Vagina (tissue), 2 donors: ENCODE results near the gene TPST2. TPM values are rescaled to one million over a fixed set of nuclear protein-coding genes. Genes with fewer than 3 reads are reported as not detected.

Experiments
- DNase-seq, 2 donors: peaks; one replicate each; pipeline ENCODE4 v3.0.0-alpha.2; 2017; ENCODE audit errors: extremely low spot score in 2 of 2
- H3K27ac ChIP-seq: fragments of 200-600 bp; sonication (generic); one replicate; pipeline ENCODE4 v1.5.1; 2019
- H3K27me3 ChIP-seq: fragments of 200-600 bp; sonication (generic); one replicate; pipeline ENCODE4 v1.5.1; 2019
- H3K36me3 ChIP-seq, 2 donors: fragments of 200-600 bp; sonication (generic); one replicate each; pipeline ENCODE4 v1.5.1; 2017 to 2019
- H3K4me1 ChIP-seq: fragments of 200-600 bp; sonication (generic); one replicate; pipeline ENCODE4 v1.5.1; 2019
- H3K4me3 ChIP-seq, 2 donors: fragments of 200-600 bp; sonication (generic); 1 replicate in 1 of 2; 2 replicates in 1 of 2; pipeline ENCODE4 v1.5.1; 2016 to 2019
- H3K9me3 ChIP-seq: fragments of 200-600 bp; sonication (generic); one replicate; pipeline ENCODE4 v1.5.1; 2019
- CTCF ChIP-seq, 3 experiments: fragments of 450-650 bp in 2 of 3; fragments of 200-600 bp in 1 of 3; sonication (generic) in 1 of 3; IDR thresholded peaks; one replicate each; pipeline ENCODE4 v1.5.1; 2017 to 2019; ENCODE audit warnings: antibody characterized with exemption in 3 of 3, mild to moderate bottlenecking in 2 of 3, moderate library complexity in 2 of 3
- POLR2A ChIP-seq, 2 donors: fragments of 450-650 bp; IDR thresholded peaks; one replicate each; pipeline ENCODE4 v1.6.1; 2017; ENCODE audit warnings: antibody characterized with exemption in 2 of 2, mild to moderate bottlenecking in 2 of 2, moderate library complexity in 2 of 2
- POLR2AphosphoS5 ChIP-seq, 2 donors: sonication (generic); formaldehyde crosslinking; IDR thresholded peaks; one replicate each; pipeline ENCODE4 v1.9.0; 2017; ENCODE audit warnings: antibody characterized with exemption in 2 of 2, mild to moderate bottlenecking in 2 of 2, low read depth in 1 of 2; ENCODE audit not compliant: insufficient read depth in 1 of 2
- intact Hi-C: fragments of 100-400 bp; cut with DNase I; formaldehyde crosslinking; loops from one replicate; pipeline ENCODE4 v1.15.1; 2023
- total RNA-seq: library from RNA; depleted of rRNA; stranded (reverse); fragments of >200 nt; gene quantifications from one replicate; pipeline ENCODE4 v1.2.3, GENCODE V29; 2016

TPST2 gene
- total RNA-seq, 1 donor from 2014 or later, result 96.3 TPM

GRCh38 chr22:26570864-26571525, 18.9 kb downstream of the TPST2 start:
- H3K9me3 ChIP-seq, result no peaks in the 10 kb centered on the region
- H3K4me3 ChIP-seq, result no peak overlapping the region
- no peak for DNase-seq
- H3K36me3 ChIP-seq, result no peaks in the 10 kb centered on the region
- peaks cover 10% of the 10 kb centered on the region for H3K4me1 ChIP-seq
- TF ChIP-seq POLR2AphosphoS5 (IDR thresholded peaks at IDR 0.05; ENCODE audit: insufficient read depth in 1 of 2, low read depth in 1 of 2) (no peak), CTCF (IDR thresholded peaks at IDR 0.05) (no peak), POLR2A (IDR thresholded peaks at IDR 0.05) (no peak)
- no peaks in the 10 kb centered on the region for H3K27me3 ChIP-seq
- H3K27ac ChIP-seq, result no peak overlapping the region
- intact Hi-C loops, result no loop called here

GRCh38 chr22:26570115-26570514, 19.8 kb downstream of the TPST2 start:
- Histone ChIP-seq H3K9me3 (no peaks in the 10 kb centered on the region), H3K4me3 (no peak overlapping the region), H3K36me3 (no peaks in the 10 kb centered on the region), H3K27ac (no peak overlapping the region), H3K27me3 (no peaks in the 10 kb centered on the region), H3K4me1 (peaks cover 12% of the 10 kb centered on the region)
- TF ChIP-seq POLR2A (IDR thresholded peaks at IDR 0.05) (no peak), POLR2AphosphoS5 (IDR thresholded peaks at IDR 0.05; ENCODE audit: insufficient read depth in 1 of 2, low read depth in 1 of 2) (no peak), CTCF (IDR thresholded peaks at IDR 0.05) (no peak)
- intact Hi-C loops, result no loop called here
- no peak for DNase-seq

GRCh38 chr22:26568207-26568706, 21.7 kb downstream of the TPST2 start:
- no peaks in the 10 kb centered on the region for H3K27me3 ChIP-seq
- no peaks in the 10 kb centered on the region for H3K9me3 ChIP-seq
- peak overlapping the region; percentile 15 for H3K27ac ChIP-seq
- H3K4me1 ChIP-seq, result peaks cover 27% of the 10 kb centered on the region
- no peak for DNase-seq
- TF ChIP-seq POLR2AphosphoS5 (IDR thresholded peaks at IDR 0.05; ENCODE audit: insufficient read depth in 1 of 2, low read depth in 1 of 2), result peak in 1 of 2 donors; percentile 89
- TF ChIP-seq POLR2A (IDR thresholded peaks at IDR 0.05), result no peak
- TF ChIP-seq CTCF (IDR thresholded peaks at IDR 0.05), result no peak
- H3K4me3 ChIP-seq, result no peak overlapping the region
- intact Hi-C loops, result no loop called here
- no peaks in the 10 kb centered on the region for H3K36me3 ChIP-seq

- Histone ChIP-seq H3K9me3 (no peaks in the 10 kb centered on the region), H3K36me3 (no peaks in the 10 kb centered on the region), H3K4me3 (no peak overlapping the region), H3K4me1 (peaks cover 27% of the 10 kb centered on the region), H3K27me3 (no peaks in the 10 kb centered on the region), H3K27ac (no peak overlapping the region)
- no peak for TF ChIP-seq POLR2A (IDR thresholded peaks at IDR 0.05)
- no peak for TF ChIP-seq CTCF (IDR thresholded peaks at IDR 0.05)
- no peak for TF ChIP-seq POLR2AphosphoS5 (IDR thresholded peaks at IDR 0.05; ENCODE audit: insufficient read depth in 1 of 2, low read depth in 1 of 2)
- DNase-seq, result no peak
- intact Hi-C loops, result no loop called here
Observed at GRCh38 chr22:26567610-26568009, 22.3 kb downstream of the TPST2 start.

GRCh38 chr22:26566994-26567393, 22.9 kb downstream of the TPST2 start:
- no peaks in the 10 kb centered on the region for H3K27me3 ChIP-seq
- H3K4me1 ChIP-seq, result peaks cover 29% of the 10 kb centered on the region
- DNase-seq, result no peak
- no peak overlapping the region for H3K4me3 ChIP-seq
- intact Hi-C loops, result no loop called here
- H3K36me3 ChIP-seq, result no peaks in the 10 kb centered on the region
- no peaks in the 10 kb centered on the region for H3K9me3 ChIP-seq
- TF ChIP-seq POLR2AphosphoS5 (IDR thresholded peaks at IDR 0.05; ENCODE audit: insufficient read depth in 1 of 2, low read depth in 1 of 2) (no peak), CTCF (IDR thresholded peaks at IDR 0.05) (no peak), POLR2A (IDR thresholded peaks at IDR 0.05) (no peak)
- no peak overlapping the region for H3K27ac ChIP-seq
